Mammary epithelial cell (primary cell): Measurements from ENCODE around the gene HNRNPCL1.
"Not testable (repeated sequence)": the region's sequence is repeated elsewhere in the genome, so short reads cannot be mapped to it uniquely, and the experiment has no call there.

Experiments
- EZH2 ChIP-seq: IDR thresholded peaks from 2 replicates; pipeline ENCODE4 v1.6.1; 2012; ENCODE audit warnings: low read length, inconsistent platforms, borderline replicate concordance
- TF ChIP-seq, protein P1 (sequence below), 2 donors: IDR thresholded peaks in 1 of 2; conservative IDR thresholded peaks in 1 of 2; 2 replicates each; pipeline ENCODE4 v1.5.1; 2011 to 2012; ENCODE audit warnings: inconsistent platforms in 2 of 2, low read length in 2 of 2, mild to moderate bottlenecking in 2 of 2, control low read depth in 1 of 2, low read depth in 1 of 2; ENCODE audit not compliant: insufficient read depth in 1 of 2; ENCODE audit errors: extremely low read depth in 1 of 2

DNA sequence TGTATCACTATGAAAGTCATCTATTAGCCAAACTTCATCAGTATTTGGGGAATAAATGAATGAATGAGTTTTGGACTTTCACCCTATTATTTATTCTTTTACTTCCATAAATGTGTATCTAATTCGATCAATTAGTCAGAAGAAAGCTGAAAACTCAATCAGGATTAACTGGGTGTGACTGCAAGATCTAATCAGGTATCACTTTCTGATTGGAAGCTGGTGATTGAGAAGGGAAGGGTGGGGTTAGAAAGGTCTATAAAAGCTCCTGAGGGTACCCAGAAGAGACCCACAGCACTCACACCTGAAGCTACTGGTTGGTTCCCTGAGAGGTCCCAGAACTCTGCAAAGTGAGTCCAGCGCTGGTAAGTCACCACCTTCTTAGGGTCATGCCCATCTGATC lies 8.3 kb upstream of the HNRNPCL1 start, which contains the start of gene PRAMEF2:
- TF ChIP-seq, protein P1, sequence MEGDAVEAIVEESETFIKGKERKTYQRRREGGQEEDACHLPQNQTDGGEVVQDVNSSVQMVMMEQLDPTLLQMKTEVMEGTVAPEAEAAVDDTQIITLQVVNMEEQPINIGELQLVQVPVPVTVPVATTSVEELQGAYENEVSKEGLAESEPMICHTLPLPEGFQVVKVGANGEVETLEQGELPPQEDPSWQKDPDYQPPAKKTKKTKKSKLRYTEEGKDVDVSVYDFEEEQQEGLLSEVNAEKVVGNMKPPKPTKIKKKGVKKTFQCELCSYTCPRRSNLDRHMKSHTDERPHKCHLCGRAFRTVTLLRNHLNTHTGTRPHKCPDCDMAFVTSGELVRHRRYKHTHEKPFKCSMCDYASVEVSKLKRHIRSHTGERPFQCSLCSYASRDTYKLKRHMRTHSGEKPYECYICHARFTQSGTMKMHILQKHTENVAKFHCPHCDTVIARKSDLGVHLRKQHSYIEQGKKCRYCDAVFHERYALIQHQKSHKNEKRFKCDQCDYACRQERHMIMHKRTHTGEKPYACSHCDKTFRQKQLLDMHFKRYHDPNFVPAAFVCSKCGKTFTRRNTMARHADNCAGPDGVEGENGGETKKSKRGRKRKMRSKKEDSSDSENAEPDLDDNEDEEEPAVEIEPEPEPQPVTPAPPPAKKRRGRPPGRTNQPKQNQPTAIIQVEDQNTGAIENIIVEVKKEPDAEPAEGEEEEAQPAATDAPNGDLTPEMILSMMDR (conservative IDR thresholded peaks at IDR 0.05 in 1 of 2, IDR thresholded peaks at IDR 0.05 in 1 of 2; ENCODE audit: extremely low read depth in 1 of 2, insufficient read depth in 1 of 2, low read depth in 1 of 2, low read length in 2 of 2) = not testable (repeated sequence)
- TF ChIP-seq EZH2 = not testable (repeated sequence)
